GM19455 (cell line): Measurements from ENCODE around the gene NMUR1.

Experiments
- ATAC-seq: cut with Tn5 transposase; IDR thresholded peaks from one replicate; pipeline ENCODE4 v1.9.1; 2021; ENCODE audit not compliant: unreplicated experiment

NMUR1 gene

GRCh38 chr2:231527955-231528635 is 2.1 kb downstream of the NMUR1 start:
- ATAC-seq = no peak

- ATAC-seq = no peak
Observed at GRCh38 chr2:231527091-231527395, 3.2 kb downstream of the NMUR1 start.

DNA sequence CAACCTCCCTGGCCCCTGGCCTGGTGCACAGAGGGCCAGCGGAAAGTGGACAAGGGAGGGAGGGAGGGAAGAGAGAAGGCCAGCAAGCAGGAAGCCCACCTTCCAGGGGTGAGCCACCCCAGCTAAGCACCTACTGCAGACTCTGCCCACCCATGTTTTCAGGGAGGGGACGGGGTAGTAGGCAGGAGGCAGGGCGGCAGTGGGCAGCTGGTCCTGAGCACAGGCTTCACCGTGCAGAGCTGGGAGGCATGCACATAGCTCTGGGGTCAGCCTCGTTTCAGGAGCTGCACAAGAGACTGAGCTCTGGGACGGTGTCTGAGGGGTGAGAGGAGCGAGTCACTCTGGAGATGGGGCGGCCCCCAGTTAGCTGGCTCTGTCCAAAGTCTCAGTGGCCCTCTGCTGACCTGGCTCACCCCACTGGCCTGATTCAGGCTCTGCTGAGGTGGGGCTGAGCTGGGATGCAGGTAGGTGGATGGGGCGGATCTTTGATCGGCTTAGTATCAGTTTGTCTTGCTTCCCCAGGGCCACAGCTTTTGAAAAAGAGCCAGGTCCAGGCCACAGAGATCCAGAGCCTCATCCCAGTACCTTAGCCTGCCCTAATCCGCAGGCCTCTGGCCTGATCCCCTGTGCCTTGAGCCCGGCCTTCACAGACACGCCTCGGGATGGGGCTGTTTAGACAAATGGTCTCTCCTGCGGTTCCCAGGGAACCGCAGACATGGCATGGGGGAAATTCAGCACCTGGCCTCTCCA is 3.7 kb downstream of the NMUR1 start:
- no peak for ATAC-seq

DNA sequence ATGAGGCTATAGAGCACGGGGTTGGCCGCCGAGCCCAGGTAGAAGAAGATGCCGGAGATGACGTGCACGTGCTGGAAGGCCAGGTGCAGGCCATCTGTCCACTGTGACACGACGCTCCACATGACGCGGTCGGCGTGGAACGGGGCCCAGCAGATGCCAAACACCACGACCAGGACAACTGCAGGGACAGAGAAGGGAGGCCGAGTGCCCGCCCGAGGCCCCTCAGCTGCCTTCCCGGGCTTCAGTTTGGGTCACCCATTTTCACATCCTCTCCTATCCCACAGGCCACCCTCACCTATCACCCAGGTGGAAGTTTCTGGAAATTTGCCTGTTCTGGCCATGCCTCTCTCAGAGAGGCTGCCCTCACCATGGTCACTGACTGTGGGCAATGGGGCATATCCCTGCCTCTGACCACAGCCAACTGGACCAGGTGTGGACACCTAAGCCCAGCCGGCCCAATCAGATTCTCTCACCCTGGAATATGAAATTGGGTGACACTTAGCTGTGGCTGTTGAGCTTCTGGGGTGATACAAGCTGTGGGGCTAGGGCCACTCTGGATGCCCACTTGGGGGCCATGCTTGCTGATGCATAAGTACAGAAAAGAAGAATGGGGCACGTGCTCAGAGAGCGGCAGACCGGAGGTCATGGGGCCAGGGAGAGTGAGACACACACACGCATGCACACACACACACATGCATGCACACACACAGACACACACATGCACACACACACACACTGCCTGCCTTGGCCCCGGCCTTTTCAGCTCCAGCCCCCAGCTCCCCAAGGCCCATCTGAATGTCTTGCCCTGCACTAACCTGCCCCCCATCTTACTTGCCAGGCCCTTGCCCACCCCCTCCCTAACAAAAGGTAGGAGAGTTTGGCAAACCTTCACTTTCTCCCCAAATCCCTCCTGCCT is 4.7 kb downstream of the NMUR1 start:
- ATAC-seq = no peak

GRCh38 chr2:231524477-231525247 is 5.6 kb downstream of the NMUR1 start:
- no peak for ATAC-seq

DNA sequence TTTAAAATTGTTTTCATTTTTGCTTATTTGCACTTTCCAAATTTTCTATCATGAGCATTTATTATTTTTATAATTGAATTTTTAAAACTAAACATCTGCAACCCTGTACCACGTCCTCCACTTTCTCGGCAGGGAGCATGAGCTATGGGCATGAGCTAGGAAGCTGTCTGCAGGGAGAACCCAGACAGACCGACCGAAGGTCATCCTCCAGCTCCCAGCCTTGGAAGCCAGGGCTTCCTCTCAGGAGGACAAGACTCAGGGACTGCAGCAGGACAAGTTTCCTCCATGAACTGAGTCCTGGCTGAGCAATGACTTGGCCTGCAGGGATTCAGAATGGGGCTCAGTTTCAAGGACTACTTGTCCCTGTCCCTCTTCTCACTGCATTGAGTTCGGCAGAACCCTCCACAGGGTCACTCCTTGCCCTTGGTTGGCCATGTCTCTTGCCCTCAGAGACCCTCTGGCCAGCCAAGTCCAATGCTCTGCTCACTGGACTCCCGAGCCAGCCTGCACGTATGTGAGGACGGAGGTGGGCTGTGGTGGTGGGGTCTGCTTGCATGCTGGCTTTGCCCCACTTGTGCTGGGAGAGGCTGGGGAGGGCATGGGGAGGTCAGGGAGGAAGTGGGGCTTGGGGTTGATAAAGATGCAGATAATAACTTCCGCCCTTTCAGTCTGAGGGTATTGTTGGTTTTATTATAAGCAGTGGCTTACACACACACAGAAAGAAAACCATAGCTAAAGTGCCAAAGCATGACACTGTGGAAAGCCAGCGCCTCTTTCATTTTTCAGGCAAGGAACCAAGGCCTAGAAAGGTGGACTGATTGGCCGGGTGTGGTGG is 6.6 kb downstream of the NMUR1 start:
- no peak for ATAC-seq

DNA sequence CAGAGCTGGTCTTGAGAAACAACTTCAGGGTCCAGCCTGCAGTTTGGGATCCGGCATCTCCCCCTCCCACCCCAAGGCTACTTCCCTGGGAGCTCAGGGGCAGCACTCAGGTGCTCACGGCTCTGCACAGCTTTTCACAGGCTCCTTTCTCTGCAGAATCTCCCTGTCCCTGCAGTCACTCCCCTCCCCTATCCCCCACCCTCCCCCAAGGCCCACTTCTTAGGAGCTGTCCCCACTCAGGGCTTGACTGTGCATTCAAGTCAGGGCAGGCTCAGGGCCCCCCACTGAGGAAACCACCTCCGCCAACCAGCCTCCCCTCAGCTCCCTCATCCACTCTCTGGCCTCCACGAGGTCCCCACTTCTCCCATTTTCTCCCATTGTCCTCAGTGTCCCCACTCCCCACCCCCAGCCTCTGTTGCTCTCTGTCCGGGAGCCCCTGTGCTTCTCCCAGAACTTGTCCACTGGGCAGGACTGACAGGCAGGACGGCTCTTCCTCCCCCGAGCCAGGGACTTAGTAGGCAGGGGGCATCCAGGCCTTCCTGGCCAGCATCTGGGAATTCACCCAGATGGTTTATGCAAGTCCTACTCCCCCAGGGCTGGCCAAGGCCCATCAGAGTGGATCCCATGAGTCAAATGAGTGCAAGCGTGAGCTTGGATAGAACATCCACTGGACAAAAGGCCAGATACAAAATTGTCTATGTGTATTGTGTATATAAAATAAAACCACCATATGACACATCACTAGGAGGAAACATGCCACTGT is 7.6 kb downstream of the NMUR1 start:
- ATAC-seq = no peak

DNA sequence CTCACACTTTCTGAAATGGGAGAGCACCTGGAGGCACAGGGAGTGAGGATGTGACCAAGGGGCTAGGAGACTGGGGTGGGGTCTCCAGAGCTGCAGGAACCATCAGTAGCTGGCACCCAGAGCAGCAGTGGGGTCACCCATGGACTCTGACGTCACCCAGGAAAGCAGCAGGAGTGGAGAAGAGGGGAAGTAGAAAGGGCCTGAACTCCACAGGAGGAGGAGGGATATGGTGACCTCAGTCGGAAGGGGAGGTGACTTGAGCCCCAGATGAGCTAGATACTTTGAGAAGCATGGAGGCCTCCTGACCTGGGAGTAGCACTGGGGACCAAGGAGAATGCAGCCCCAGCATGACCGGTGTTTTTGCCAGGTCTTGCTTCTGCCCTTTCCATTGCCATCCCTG is 8.8 kb downstream of the NMUR1 start:
- no peak for ATAC-seq

- ATAC-seq = no peak
Observed at GRCh38 chr2:231519975-231520555, 10.2 kb downstream of the NMUR1 start.

DNA sequence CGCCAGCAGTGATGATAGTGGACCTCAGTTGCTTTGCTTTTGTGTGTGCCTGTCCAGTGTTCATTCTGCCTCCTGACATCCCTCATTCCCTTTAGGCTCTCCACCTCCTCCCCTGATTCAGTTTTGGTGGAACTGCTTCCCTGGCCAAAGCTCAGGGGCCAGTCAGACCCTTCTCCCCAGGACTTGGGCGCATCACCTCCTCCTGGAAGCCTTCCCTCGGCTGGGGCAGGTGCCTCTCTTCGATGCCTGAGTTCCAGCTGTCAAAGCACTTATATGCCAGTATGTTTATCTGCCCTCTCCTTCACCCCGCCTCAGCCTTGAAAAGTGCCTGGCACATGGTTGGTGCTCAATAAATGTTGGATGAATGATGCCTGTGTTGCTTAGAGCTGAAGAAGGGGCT is 11.5 kb downstream of the NMUR1 start:
- no peak for ATAC-seq

GRCh38 chr2:231515603-231516002 is 14.6 kb downstream of the NMUR1 start:
- ATAC-seq = no peak

DNA sequence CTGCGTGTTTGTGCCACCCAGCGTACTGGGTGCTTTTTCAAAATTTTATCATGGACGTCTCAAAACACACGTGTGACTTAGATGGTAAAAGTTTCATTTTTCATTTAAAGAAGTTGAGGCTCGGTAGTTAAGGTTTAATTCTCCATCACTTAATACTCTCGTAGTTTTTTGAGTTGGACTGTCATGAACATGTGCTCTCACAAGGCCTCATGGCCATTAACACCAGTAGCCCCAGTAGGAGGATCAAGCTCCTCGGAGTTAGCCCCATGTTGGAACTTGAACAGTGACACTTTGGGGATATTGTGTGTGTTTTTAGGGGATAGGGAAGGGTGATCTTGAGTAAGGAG is 15.3 kb downstream of the NMUR1 start:
- ATAC-seq = no peak

- ATAC-seq = peak; percentile 99
Observed at GRCh38 chr2:231514225-231514950, 15.9 kb downstream of the NMUR1 start.

DNA sequence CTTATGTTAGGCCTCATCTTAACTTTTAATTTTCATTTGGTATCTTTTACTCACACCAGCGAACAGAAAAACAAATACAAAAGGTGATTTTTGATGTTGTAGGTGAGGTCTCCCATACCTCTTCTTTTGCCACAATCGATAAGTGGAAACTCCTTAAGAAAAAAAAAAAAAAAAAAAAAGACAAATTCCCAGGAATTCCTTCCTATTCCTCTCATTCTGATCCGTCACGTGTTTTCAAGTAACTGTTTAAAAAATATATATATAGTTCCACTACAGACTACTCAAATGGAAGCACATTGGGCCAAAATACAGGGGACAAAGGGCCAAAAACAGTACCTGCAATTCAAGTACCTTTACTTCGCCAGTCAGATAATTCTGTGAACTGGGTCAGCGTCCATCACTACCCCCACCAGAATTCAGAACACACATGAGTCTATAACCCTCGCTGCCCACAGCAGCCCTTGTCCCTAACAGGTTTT is 16.5 kb downstream of the NMUR1 start:
- ATAC-seq = no peak

GRCh38 chr2:231512222-231512621 is 18.0 kb downstream of the NMUR1 start:
- no peak for ATAC-seq

DNA sequence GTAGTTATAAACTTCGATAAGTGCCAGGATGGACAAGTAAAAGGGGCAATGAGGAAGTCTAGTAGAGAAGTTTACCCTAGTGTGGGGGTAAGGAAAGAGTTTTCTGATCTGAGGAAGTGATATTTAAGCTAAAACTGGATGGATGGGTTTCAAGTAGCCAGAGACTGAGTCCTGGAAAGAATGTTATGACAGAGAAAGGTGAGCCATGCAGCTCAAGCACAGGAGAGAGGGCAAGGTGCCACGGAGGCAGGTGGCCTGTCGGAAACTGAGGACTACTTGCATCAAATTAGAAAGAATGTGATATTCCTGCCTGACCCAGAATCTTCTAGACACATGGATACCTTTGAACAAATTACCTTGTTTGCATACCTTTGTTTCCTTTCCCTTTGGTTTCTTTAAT is 26.5 kb downstream of the NMUR1 start:
- ATAC-seq = no peak

GRCh38 chr2:231502596-231502995 is 27.6 kb downstream of the NMUR1 start:
- ATAC-seq = no peak

GRCh38 chr2:231497651-231498050 is 32.6 kb downstream of the NMUR1 start:
- no peak for ATAC-seq
